Measurements from ENCODE around the gene PLAC8.
"Not testable (repeated sequence)": the region's sequence is repeated elsewhere in the genome, so short reads cannot be mapped to it uniquely, and the experiment has no call there.

Gene PLAC8, protein sequence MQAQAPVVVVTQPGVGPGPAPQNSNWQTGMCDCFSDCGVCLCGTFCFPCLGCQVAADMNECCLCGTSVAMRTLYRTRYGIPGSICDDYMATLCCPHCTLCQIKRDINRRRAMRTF

DNA sequence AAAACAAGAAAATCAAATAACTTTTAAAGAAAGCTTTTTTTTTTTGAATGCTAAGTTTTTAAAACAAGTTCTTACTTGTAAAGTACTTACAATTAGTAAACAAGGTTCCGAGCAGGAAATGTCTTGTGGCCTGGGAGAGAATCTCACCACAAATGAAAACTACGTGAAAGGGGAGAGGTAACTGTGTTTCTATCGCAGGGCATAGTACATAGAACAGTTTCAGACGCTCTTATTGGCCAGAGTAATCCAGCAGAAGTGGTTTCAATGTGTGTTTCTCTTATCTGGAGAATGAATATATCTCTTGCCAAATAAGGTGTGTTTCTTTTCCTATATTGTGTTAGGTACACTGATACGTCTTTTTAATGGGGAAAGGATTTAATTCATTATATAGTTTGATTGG is at the start of gene PLAC8:
Gene PLAC8 (minus strand): TSS at position 154 of the 400 bp plus-strand sequence. CDS start 6,808 bp downstream, outside the sequence.
- TF ChIP-seq POLR2A (IDR thresholded peaks at IDR 0.05; ENCODE audit: low read depth, low read length): no peak
- no peak for DNase-seq (ENCODE audit: insufficient read length, low spot score)
- peak; percentile 77 for FAIRE-seq

DNA sequence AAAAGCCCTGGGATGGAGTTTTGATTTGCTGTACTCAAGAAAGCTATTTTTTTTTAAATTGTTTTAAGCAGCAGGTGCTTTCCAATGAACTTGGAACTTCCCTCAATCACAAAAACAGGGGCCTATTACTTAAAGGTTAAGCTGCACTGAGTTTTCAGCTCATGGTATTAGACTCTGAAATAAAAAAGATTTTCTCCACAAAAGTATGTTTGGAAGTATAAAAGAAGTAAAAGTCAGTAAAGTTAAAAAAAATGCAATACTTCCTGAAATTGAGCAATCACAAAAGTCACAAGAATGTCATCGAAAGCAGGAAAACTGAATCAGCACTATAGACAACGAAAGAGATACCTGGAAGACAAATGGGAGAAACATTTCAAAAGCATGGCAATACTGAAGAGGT is 38.9 kb upstream of the PLAC8 start:
- FAIRE-seq (no peak), DNase-seq (ENCODE audit: insufficient read length, low spot score) (no peak)
- TF ChIP-seq POLR2A (IDR thresholded peaks at IDR 0.05; ENCODE audit: low read depth, low read length): no peak

DNA sequence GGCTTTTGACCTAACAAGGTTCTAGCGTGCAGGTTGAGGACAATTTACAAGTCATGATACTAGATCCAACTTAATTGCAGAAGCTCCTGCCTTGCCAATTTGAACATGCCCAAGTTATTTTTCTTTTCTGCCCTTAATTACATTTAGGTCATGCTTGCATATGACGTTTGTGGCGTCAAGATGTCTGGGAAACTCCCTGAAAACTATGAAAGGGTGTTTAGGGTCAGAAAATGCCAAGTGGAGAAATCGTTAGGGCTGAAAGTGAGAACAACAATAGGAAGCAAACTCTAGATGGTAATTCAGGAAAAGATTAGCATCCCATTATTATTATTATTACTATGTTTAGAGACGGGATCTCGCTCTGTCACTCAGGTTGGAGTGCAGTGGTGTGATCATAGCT is 38.2 kb upstream of the PLAC8 start:
- no peak for FAIRE-seq
- no peak for TF ChIP-seq POLR2A (IDR thresholded peaks at IDR 0.05; ENCODE audit: low read depth, low read length)
- no peak for DNase-seq (ENCODE audit: insufficient read length, low spot score)

DNA sequence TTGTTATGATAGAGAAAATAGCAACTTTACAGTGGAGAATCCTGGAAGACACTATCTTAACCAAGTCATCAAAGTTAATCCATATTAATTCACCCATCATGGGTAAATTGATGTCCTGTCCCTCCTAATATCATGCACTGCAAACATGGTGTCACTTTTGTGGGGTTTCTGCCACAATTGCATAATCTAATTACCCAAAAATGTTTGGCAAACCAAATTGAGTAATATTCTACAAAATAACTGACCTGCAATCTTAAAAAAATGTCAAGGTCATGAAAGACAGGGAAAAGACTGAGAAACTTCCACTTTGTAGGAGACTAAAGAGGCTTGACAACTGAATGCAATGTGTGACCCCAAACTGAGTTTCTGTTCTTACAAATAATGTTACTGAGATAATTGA is 37.1 kb upstream of the PLAC8 start:
- no peak for FAIRE-seq
- no peak for DNase-seq (ENCODE audit: insufficient read length, low spot score)
- no peak for TF ChIP-seq POLR2A (IDR thresholded peaks at IDR 0.05; ENCODE audit: low read depth, low read length)

DNA sequence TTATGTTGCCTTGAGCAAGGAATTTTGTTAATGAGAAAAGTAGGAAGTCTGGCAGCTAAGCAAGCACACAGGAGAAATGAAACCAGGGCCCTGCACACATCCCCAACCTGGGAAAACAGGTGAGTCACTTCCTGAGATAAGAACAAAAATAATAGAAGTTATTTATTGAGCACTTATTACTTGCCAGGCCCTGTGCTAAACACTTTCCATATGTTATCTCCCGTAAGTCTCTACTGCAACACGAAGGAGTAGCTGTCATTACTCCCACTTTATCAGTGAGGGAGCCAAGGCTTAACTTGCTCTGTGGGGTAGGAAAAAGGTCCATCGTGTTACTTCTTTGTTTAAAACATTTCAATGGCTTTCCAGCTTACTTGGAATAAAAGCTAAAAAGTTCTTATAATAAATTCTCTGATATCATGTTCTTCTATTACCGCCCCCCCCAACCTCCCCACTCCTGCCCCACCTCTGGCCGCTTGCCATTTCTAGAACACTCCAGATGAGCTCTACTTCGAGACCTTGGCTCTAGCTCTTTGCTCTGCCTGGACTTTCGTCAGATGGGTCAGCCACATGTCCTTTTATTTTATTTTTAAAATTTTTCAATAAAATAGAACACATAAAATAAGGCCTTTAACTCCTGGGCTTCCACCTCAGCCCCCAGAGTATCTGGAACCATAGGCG is 36.3 kb upstream of the PLAC8 start:
- FAIRE-seq (no peak), DNase-seq (ENCODE audit: insufficient read length, low spot score) (no peak)
- no peak for TF ChIP-seq POLR2A (IDR thresholded peaks at IDR 0.05; ENCODE audit: low read depth, low read length)

DNA sequence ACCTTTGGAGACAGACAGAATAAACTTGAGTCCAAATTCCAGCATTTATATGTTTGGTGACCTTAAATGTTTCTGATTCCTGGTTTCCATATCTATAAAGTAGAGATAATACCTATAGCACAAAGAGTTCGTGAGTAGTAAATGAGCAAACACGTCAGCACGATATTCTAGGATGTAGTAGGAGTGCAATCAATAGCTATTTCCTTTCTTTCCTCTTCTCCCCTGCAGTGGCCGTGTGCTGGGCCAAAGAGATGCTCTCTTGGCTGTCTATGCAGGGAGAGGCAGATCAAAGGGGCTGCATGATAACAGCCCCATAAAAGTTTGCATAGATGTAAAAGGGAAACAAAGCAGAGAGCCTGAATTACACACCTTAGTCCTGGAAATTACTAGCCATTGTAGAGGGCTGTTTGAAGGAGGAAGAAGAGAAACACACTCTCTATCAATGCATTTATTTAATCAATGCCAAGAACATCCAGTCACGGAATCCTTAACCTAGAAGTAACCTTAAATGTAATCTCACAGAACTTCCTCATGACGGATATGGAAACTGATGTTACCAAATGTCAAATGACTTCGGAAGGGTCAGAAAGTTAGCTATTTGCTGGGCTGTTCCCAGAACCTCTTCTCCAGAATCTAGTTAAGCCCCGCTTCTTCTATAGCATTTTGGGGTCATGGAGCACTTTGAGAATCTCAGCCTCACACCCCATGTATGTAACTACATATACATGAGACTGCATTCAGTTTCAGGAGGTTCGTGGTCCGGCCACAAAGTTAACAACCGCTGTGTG is 35.5 kb upstream of the PLAC8 start:
- no peak for DNase-seq (ENCODE audit: insufficient read length, low spot score)
- TF ChIP-seq POLR2A (IDR thresholded peaks at IDR 0.05; ENCODE audit: low read depth, low read length): no peak
- FAIRE-seq: no peak

DNA sequence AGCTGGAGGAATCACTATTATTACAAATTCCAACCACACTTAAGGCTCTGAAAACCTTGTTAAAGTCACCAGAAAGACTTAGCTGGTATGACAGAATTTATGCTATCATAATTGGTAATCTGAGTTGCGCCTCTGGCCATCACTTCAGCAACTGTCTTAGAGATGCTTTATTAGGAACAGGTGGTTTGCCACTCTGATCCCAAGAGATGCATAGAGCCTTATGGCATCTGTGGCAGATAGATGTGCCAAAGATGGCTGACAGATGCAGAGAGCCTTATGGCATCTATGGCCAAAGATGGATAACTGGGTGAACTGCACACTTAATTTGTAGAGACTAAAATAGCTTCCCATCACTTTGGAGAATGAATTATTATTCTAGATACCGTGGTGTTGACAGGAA is 32.3 kb upstream of the PLAC8 start:
- no peak for TF ChIP-seq POLR2A (IDR thresholded peaks at IDR 0.05; ENCODE audit: low read depth, low read length)
- DNase-seq (ENCODE audit: insufficient read length, low spot score) (no peak), FAIRE-seq (no peak)

DNA sequence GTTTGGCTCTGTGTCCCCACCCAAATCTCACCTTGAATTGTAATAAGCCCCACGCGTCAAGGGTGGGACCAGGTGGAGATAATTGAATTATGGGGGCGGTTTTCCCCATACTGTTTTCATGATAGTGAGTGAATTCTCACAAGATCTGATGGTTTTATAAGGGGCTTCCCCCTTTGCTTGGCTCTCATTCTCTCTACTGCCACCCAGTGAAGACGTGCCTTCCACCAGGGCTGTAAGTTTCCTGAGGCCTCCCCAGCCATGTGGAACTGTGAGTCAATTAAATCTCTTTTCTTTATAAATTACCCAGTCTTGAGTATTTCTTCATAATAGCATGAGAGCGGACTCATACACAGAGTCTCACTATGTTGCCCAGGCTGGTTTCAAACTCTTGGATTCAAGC is 31.2 kb upstream of the PLAC8 start:
- FAIRE-seq; DNase-seq (ENCODE audit: insufficient read length, low spot score): not testable (repeated sequence)

DNA sequence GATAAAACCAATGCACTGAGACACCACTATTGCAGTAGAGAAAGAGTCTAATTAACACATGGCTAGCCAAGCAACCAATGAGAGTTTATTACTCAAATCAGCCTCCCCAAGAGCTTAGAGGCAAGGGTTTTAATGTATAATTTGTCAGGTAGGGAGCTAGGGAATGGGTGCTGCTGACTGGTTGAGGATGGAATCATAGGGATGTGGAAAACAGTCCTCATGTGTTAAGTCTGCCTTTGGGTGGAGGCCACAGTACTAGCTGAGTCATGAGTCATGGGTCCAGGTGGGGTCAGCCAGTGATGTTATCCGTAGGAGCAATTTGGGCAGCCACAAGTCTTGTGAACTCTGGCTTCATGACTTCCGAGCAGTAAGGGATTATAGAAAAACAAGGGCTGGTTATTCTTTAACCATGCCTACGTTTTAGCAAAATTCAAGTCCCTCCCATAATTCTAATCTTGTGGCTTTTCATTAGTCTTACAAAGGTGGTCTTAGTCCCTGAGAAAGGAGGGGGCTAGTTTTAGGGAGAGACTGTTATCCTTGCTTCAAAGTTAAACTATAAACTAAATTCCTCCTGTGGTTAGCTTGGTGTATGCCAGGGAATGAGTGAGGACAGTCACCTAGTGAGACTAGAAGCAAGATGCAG is 25.1 kb upstream of the PLAC8 start:
- TF ChIP-seq POLR2A (IDR thresholded peaks at IDR 0.05; ENCODE audit: low read depth, low read length): no peak
- DNase-seq (ENCODE audit: insufficient read length, low spot score) (no peak), FAIRE-seq (no peak)

DNA sequence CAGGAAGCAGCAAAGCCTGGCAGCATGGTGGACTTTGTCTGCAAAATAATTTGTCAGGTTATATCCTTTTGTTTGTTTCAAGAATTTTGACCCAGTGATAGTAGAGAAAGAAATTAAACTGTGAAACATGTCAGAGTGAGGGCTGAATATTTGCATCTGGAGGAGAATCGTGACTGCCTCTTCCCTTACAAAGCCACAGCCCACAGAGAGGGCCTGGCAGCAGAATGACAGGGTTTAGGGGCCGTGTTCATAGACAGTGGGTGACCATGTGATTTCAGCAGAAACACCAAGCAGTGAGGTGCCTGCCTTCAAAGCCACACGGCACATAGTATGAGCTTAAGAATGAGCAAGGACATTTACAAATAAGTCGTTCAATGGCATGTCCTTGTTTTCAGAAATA is 24.4 kb upstream of the PLAC8 start:
- TF ChIP-seq POLR2A (IDR thresholded peaks at IDR 0.05; ENCODE audit: low read depth, low read length): no peak
- FAIRE-seq (no peak), DNase-seq (ENCODE audit: insufficient read length, low spot score) (no peak)

DNA sequence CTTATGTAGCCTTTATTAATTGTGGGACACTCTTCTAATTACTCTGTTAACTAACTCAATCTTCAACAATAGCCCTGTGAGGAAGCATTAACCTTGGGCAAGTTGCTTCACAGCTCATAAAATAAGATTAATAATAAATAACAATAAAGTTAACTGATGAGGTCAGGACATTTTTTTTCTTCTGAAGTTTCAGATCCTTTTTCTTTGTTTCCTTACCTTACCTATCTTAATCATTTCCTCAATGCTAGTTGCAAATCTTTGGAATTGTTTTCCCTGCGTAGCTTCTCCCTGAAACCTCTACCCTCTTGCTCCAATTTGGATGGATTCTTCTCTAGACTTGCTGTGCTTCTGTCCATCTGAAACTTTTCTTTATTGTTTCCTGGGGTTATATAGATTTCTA is 17.5 kb upstream of the PLAC8 start:
- DNase-seq (ENCODE audit: insufficient read length, low spot score): no peak
- no peak for FAIRE-seq
- TF ChIP-seq POLR2A (IDR thresholded peaks at IDR 0.05; ENCODE audit: low read depth, low read length): no peak

DNA sequence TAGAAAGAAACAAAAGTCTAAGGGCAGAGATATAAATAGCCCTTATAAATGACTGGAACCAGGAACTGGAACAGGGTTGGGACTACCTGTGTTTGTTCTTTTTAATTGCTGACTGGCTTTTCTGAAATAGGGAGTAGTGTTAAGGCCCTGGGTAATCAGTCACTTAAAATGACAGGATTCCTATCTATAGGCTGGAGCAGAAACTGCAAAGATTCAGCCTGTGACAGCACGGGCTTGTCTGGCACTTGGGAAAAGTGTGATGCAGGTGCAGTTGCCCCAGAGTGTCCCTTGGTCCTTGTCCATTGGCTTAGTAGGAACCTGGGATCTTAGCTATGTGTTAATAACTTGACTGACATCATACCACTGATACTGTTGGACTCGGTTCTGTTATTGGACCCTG is 14.7 kb upstream of the PLAC8 start:
- DNase-seq (ENCODE audit: insufficient read length, low spot score): no peak
- FAIRE-seq: no peak
- no peak for TF ChIP-seq POLR2A (IDR thresholded peaks at IDR 0.05; ENCODE audit: low read depth, low read length)

DNA sequence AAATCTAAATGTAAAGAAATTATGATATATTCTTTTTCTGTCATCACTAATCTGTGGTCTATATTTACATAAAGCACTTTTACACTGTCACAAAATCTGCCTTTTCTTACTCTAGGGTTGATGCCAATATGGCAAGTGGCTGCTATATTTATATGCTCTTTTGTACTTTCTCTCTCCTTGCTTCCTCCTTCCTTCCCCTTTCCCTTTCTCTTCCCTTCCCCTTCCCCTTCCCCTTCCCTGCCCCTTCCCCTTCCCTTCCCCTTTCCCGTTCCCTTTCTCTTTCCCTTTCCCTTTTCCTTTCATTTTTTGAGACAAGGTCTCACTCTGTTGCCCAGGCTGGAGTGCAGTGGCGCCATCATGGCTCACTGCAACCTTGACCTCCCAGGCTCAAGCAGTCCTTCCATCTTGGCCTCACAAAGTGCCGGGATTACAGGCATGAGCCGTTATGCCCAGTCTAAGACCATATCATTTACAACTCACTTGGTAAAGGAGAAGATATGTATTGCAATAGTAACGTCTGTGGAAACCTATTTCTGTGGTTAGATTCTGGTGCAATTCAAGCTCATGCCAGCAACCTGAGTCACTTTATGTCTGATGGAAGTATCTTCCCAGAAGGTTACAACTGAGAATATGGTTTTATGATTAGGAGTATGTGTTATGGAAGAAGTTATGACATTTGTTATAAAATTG is 13.9 kb upstream of the PLAC8 start:
- TF ChIP-seq POLR2A (IDR thresholded peaks at IDR 0.05; ENCODE audit: low read depth, low read length): no peak
- DNase-seq (ENCODE audit: insufficient read length, low spot score) (peak; percentile 30), FAIRE-seq (peak; percentile 86)

DNA sequence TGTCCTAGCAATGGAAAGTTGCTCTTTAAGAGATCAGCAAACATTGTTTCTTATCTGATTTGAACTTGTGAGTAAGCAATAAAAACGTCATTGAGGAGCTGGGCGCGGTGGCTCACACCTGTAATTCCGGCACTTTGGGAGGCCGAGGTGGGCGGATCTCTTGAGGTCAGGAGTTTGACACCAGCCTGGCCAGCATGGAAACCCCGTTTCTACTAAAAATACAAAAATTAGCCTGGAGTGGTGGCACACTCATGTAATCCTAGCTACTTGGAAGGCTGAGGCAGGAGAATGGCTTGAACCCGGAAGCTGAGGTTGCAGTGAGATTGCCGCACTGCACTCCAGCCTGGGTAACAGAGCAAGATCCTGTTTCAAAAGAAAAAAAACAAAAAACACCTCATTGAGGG is 11.2 kb upstream of the PLAC8 start:
- no peak for FAIRE-seq

More for the DNA sequence above, 11.2 kb upstream of the PLAC8 start:
- no peak for TF ChIP-seq POLR2A (IDR thresholded peaks at IDR 0.05; ENCODE audit: low read depth, low read length)
- no peak for DNase-seq (ENCODE audit: insufficient read length, low spot score)

Data from H54 (cell line).